Osteoblast (primary cell): Measurements from ENCODE around the gene CRISP1. TPM values are rescaled to one million over a fixed set of nuclear protein-coding genes. Genes with fewer than 3 reads are reported as not detected.
"Not testable (repeated sequence)": the region's sequence is repeated elsewhere in the genome, so short reads cannot be mapped to it uniquely, and the experiment has no call there.

Source experiments
- DNase-seq: peaks from one replicate; pipeline ENCODE4 v3.0.0; 2011; ENCODE audit warnings: low spot score, mixed read lengths; ENCODE audit not compliant: insufficient read length; ENCODE audit errors: missing footprints
- H2AFZ ChIP-seq: 2 replicates; pipeline ENCODE4 v1.6.0; 2011; ENCODE audit warnings: mild to moderate bottlenecking, low read length
- H3K27ac ChIP-seq: 2 replicates; pipeline ENCODE4 v1.5.1; 2011; ENCODE audit warnings: mild to moderate bottlenecking, low read depth, low read length, moderate library complexity
- H3K27me3 ChIP-seq: 2 replicates; pipeline ENCODE4 v1.6.0; 2012; ENCODE audit warnings: mild to moderate bottlenecking, control low read depth, inconsistent platforms, low read length, moderate library complexity; ENCODE audit not compliant: insufficient read depth
- H3K36me3 ChIP-seq: 2 replicates; pipeline ENCODE4 v1.5.1; 2011; ENCODE audit warnings: mild to moderate bottlenecking, low read length, control low read depth, moderate library complexity; ENCODE audit not compliant: insufficient read depth
- H3K4me1 ChIP-seq: 2 replicates; pipeline ENCODE4 v1.5.1; 2011; ENCODE audit warnings: mild to moderate bottlenecking, low read length, control low read depth, moderate library complexity; ENCODE audit not compliant: insufficient read depth
- H3K4me2 ChIP-seq: 2 replicates; pipeline ENCODE4 v1.6.0; 2011; ENCODE audit warnings: mild to moderate bottlenecking, low read length; ENCODE audit not compliant: insufficient read depth
- H3K4me3 ChIP-seq: fragments of 200-600 bp; sonication (generic); 3 replicates; pipeline ENCODE4 v1.5.1; 2012; ENCODE audit warnings: mild to moderate bottlenecking, low read length, inconsistent platforms; ENCODE audit not compliant: insufficient read depth
- H3K79me2 ChIP-seq: 2 replicates; pipeline ENCODE4 v1.6.0; 2012; ENCODE audit warnings: mild to moderate bottlenecking, low read length, control low read depth, inconsistent platforms; ENCODE audit not compliant: insufficient read depth
- H3K9me3 ChIP-seq: 2 replicates; pipeline ENCODE4 v1.5.1; 2011; ENCODE audit warnings: low read depth, low read length, control low read depth
- H4K20me1 ChIP-seq: 2 replicates; pipeline ENCODE4 v1.6.0; 2012; ENCODE audit warnings: mild to moderate bottlenecking, low read length, control low read depth; ENCODE audit not compliant: insufficient read depth
- total RNA-seq: library from RNA; depleted of rRNA; stranded (reverse); fragments of >200 nt; gene quantifications from 2 replicates; pipeline ENCODE4 v1.2.3, GENCODE V29; 2012
- TF ChIP-seq, protein P1 (sequence below): IDR thresholded peaks from 2 replicates; pipeline ENCODE4 v1.5.1; 2011; ENCODE audit warnings: mild to moderate bottlenecking, low read depth, low read length, moderate library complexity; ENCODE audit errors: extremely low read depth

CRISP1 gene
- total RNA-seq, 1 donor, result not detected

DNA sequence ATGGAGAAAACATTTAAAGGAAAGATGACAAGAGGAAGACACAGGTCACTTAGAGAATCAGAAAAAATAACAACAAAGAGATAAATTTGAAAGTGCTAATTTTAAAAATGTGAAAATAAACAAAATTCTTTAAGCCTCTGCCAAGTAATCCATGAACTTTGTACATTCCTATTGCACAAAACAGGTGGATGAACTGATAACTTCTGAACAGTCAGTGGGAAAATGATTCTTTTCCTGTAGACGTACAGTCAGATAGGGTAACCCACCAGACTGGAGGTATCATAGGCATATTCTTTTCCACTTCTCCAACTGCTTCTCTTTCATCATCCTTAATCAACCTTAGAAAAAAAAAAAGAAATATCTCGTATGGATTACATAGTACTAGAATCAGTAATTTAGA lies 36.5 kb upstream of the CRISP1 start:
- no peak overlapping the region for H3K27ac ChIP-seq
- H3K79me2 ChIP-seq, result no peaks in the 10 kb centered on the region
- H3K9me3 ChIP-seq, result no peaks in the 10 kb centered on the region
- H3K4me1 ChIP-seq, result no peaks in the 10 kb centered on the region
- no peaks in the 10 kb centered on the region for H3K36me3 ChIP-seq
- no peak overlapping the region for H3K4me2 ChIP-seq
- no peaks in the 10 kb centered on the region for H3K27me3 ChIP-seq
- no peak overlapping the region for H2AFZ ChIP-seq
- H4K20me1 ChIP-seq, result no peaks in the 10 kb centered on the region
- DNase-seq, result no peak
- TF ChIP-seq, protein P1, sequence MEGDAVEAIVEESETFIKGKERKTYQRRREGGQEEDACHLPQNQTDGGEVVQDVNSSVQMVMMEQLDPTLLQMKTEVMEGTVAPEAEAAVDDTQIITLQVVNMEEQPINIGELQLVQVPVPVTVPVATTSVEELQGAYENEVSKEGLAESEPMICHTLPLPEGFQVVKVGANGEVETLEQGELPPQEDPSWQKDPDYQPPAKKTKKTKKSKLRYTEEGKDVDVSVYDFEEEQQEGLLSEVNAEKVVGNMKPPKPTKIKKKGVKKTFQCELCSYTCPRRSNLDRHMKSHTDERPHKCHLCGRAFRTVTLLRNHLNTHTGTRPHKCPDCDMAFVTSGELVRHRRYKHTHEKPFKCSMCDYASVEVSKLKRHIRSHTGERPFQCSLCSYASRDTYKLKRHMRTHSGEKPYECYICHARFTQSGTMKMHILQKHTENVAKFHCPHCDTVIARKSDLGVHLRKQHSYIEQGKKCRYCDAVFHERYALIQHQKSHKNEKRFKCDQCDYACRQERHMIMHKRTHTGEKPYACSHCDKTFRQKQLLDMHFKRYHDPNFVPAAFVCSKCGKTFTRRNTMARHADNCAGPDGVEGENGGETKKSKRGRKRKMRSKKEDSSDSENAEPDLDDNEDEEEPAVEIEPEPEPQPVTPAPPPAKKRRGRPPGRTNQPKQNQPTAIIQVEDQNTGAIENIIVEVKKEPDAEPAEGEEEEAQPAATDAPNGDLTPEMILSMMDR, result no peak
- H3K4me3 ChIP-seq, result no peak overlapping the region

DNA sequence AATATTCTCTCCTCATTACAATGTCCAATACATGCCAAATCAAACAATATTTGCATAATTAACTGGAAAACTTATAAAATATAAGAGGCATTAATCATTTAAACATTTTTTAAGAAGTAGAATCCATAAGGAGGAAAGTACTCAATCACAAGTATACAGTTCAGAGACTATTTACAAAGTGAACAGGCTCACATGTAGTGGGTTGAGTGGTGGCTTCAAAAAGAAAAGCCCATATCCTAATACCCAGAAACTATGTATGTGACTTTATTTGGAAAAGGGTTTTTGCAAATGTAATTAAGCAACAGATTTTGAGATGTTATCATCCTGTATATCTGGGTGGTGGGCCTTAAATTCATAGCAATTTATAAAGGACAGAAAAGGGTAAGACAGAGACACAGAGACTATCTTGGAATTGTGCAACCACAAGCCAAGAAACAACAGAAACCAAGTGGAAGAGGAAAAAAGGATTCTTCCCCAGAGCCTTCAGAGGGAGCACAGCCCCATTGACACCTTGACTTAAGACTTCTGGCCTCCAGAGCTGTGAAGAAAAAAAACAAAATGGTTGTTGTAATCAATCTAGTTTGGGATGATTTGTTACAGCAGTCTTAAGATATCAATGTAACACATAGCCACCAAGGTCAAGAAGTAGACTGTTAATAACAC lies 32.7 kb upstream of the CRISP1 start:
- Histone ChIP-seq H3K9me3 (no peaks in the 10 kb centered on the region), H3K4me1 (no peaks in the 10 kb centered on the region), H3K4me2 (no peak overlapping the region), H3K36me3 (no peaks in the 10 kb centered on the region), H3K27me3 (no peaks in the 10 kb centered on the region), H3K27ac (no peak overlapping the region), H2AFZ (no peak overlapping the region), H4K20me1 (no peaks in the 10 kb centered on the region), H3K4me3 (no peak overlapping the region), H3K79me2 (no peaks in the 10 kb centered on the region)
- TF ChIP-seq, protein P1, result no peak
- no peak for DNase-seq

DNA sequence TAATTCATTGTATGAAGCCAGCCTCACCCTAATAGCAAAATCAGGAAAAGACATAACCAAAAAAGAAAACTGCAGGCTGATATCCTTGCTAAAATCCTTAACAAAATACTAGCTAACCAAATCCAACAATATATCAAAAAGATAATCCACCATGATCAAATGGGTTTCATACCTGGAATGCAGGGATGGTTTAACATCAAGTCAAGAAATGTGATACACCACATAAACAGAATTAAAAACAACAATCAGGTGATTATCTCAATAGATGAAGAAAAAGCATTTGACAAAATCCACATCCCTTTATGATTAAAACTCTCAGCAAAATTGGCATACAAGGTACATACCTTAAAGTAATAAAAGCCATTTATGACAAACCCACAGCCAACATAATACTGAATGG lies 29.2 kb upstream of the CRISP1 start:
- not testable (repeated sequence) for H3K4me2 ChIP-seq, H3K9me3 ChIP-seq, H2AFZ ChIP-seq, H3K36me3 ChIP-seq, H3K27ac ChIP-seq, H3K4me1 ChIP-seq, DNase-seq, H4K20me1 ChIP-seq, H3K27me3 ChIP-seq, H3K79me2 ChIP-seq, H3K4me3 ChIP-seq

- no peaks in the 10 kb centered on the region for H3K27me3 ChIP-seq
- H3K4me2 ChIP-seq, result no peak overlapping the region
- DNase-seq, result no peak
- H3K79me2 ChIP-seq, result no peaks in the 10 kb centered on the region
- H3K4me1 ChIP-seq, result no peaks in the 10 kb centered on the region
- H3K27ac ChIP-seq, result no peak overlapping the region
- no peak overlapping the region for H3K4me3 ChIP-seq
- TF ChIP-seq, protein P1, result no peak
- H4K20me1 ChIP-seq, result no peaks in the 10 kb centered on the region
- no peak overlapping the region for H2AFZ ChIP-seq
- H3K36me3 ChIP-seq, result no peaks in the 10 kb centered on the region
- H3K9me3 ChIP-seq, result no peaks in the 10 kb centered on the region
Measured at GRCh38 chr6:49892280-49892679, 25.9 kb upstream of the CRISP1 start.
